Naive thymus-derived CD8-positive, alpha-beta T cell (primary cell): ENCODE results near the gene LMBR1L. TPM values are rescaled to one million over a fixed set of nuclear protein-coding genes. Genes with fewer than 3 reads are reported as not detected.

Source experiments
- ATAC-seq, 2 donors: fragments of 150-1000 bp; cut with Tn5 transposase in 1 of 2; sonication (Bioruptor Pico), chemical (Tn5 transposase) in 1 of 2; 1 replicate in 1 of 2; 2 replicates in 1 of 2; pipeline ENCODE4 v1.10.0; 2021; ENCODE audit warnings: mild to moderate bottlenecking in 2 of 2, moderate library complexity in 2 of 2
- POLR2A ChIA-PET: fragments of 350-600 bp; sonication (Branson Sonifier 250); formaldehyde crosslinking; loops from one replicate; lab custom pipeline; 2021; ENCODE audit warnings: antibody characterized with exemption; lab: Charles Lee
- DNase-seq, 10 donors: peaks; one replicate each; pipeline versions ENCODE4 v3.0.0 to v3.0.0-alpha.2; 2020 to 2022
- H3K27ac Mint-ChIP-seq, 10 donors: one replicate each; pipeline ENCODE4 v1.8.0; 2020 to 2022; ENCODE audit warnings: mild to moderate bottlenecking in 10 of 10, mixed read lengths in 10 of 10, moderate library complexity in 4 of 10, inconsistent platforms in 1 of 10
- H3K27me3 Mint-ChIP-seq, 5 donors: one replicate each; pipeline ENCODE4 v1.8.0; 2021 to 2022; ENCODE audit warnings: mixed read lengths in 5 of 5
- H3K36me3 Mint-ChIP-seq, 3 donors: one replicate each; pipeline ENCODE4 v1.8.0; 2020 to 2022; ENCODE audit warnings: mixed read lengths in 3 of 3, mild to moderate bottlenecking in 2 of 3, inconsistent platforms in 1 of 3
- H3K4me1 Mint-ChIP-seq, 4 donors: one replicate each; pipeline ENCODE4 v1.8.0; 2021 to 2022; ENCODE audit warnings: mixed read lengths in 4 of 4
- H3K4me3 Mint-ChIP-seq, 10 donors: one replicate each; pipeline ENCODE4 v1.8.0; 2020 to 2022; ENCODE audit warnings: mild to moderate bottlenecking in 10 of 10, mixed read lengths in 10 of 10, moderate library complexity in 6 of 10, inconsistent platforms in 1 of 10
- H3K9me3 Mint-ChIP-seq, 9 donors: one replicate each; pipeline ENCODE4 v1.8.0; 2020 to 2022; ENCODE audit warnings: mixed read lengths in 9 of 9, mild to moderate bottlenecking in 3 of 9, inconsistent platforms in 1 of 9, moderate library complexity in 1 of 9
- polyA plus RNA-seq, 3 donors: library from polyadenylated mRNA; unstranded; fragments of 300-500 nt; fragmentation: Illumina TruSeq; gene quantifications; one replicate each; pipeline ENCODE4 v1.2.3, GENCODE V29; 2021
- total RNA-seq, 8 experiments: library from RNA in 2 of 8; stranded (reverse) in 2 of 8; gene quantifications; one replicate each; pipeline ENCODE4 v1.2.3 and lab custom pipeline; 2021 to 2026

Gene LMBR1L
- total and polyA plus RNA-seq, 5 experiments from 2014 or later: 34.0 to 270 (median 45.8) TPM

DNA sequence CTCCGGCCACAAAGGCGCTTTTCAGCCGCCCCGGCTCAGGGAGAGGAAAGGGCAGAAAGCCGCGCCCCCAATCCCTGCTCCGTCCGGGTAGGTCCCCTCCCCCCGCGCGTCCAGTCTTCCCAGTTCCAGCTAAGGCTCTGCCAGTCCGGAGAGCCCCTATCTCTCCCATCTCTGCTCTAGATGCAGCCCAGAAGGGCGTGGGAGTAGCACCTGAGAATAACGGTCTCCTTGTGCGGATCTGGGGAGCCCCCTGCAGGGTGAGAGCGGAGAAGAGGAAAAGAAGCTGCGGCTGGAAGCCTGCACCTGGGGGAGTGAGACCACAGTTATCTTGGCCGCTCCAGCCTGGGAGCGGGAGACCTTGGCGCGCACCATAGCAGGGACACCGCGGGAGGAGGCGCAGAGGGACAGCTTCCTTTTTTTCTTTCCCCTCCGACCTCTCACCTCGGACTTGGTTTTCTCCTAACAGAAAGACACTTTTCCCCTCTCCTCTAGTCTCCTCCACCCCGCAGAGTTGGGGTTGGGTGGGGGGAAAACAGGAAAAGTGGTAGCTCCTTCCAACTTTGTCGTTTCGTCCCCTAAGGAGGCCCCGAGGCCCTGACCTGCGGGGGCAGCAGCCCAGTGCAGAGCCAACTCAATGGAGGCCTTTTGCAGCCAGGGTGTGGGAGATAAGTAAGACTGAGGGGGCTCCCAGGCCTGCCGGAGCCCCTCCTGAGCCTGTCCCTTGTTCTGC, 18.4 kb downstream of the LMBR1L start:
- ATAC-seq (peak; percentile 41 to 47), DNase-seq (peak in 9 of 10 donors; percentile 31 to 76 (median 49))
- POLR2A ChIA-PET: interaction anchor here (0.7 to 5.2 kb wide), 7 partner anchors 11 to 113 kb away, joined by 3 to 27 read pairs (median 6); partner anchors contain the start of genes LMBR1L, TUBA1A and TUBA1B
- peaks cover 0 to 2% (median 0%) of the 10 kb centered on the region in 9 donors for H3K9me3 Mint-ChIP-seq
- H3K27ac Mint-ChIP-seq: peak overlapping the region in 2 of 10 donors; percentile 40 to 65
- H3K27me3 Mint-ChIP-seq: peaks cover 22 to 70% (median 48%) of the 10 kb centered on the region in 5 donors
- H3K36me3 Mint-ChIP-seq: peaks cover 0 to 20% (median 4%) of the 10 kb centered on the region in 3 donors
- H3K4me3 Mint-ChIP-seq: peak overlapping the region in 9 of 10 donors; percentile 35 to 75 (median 58)
- H3K4me1 Mint-ChIP-seq: peaks cover 24 to 69% (median 58%) of the 10 kb centered on the region in 4 donors

DNA sequence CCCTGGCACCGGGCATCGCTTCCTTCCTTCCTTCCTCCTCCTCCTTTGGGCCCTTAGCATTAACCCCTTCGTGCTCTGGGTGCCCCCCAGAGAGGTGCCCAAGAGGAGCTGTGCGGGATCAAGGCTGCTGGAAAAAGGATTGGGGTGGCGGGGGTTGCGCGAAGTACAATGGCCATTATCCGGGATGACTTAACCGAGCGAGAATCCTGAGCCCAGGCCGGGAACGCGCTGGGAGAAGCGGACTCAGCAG, 18.9 kb downstream of the LMBR1L start:
- POLR2A ChIA-PET: interaction anchor here (1.0 to 5.2 kb wide), 6 partner anchors 10 to 112 kb away, joined by 3 to 27 read pairs (median 7); partner anchors contain the start of genes LMBR1L, TUBA1A and TUBA1B
- no peak overlapping the region for H3K27ac Mint-ChIP-seq
- H3K36me3 Mint-ChIP-seq: peaks cover 0 to 18% (median 4%) of the 10 kb centered on the region in 3 donors
- no peak for ATAC-seq
- H3K9me3 Mint-ChIP-seq: peaks cover 0 to 2% (median 0%) of the 10 kb centered on the region in 9 donors
- peak overlapping the region in 4 of 10 donors; percentile 41 to 82 (median 60) for H3K4me3 Mint-ChIP-seq
- H3K4me1 Mint-ChIP-seq: peaks cover 24 to 69% (median 58%) of the 10 kb centered on the region in 4 donors
- no peak for DNase-seq
- H3K27me3 Mint-ChIP-seq: peaks cover 22 to 70% (median 50%) of the 10 kb centered on the region in 5 donors

DNA sequence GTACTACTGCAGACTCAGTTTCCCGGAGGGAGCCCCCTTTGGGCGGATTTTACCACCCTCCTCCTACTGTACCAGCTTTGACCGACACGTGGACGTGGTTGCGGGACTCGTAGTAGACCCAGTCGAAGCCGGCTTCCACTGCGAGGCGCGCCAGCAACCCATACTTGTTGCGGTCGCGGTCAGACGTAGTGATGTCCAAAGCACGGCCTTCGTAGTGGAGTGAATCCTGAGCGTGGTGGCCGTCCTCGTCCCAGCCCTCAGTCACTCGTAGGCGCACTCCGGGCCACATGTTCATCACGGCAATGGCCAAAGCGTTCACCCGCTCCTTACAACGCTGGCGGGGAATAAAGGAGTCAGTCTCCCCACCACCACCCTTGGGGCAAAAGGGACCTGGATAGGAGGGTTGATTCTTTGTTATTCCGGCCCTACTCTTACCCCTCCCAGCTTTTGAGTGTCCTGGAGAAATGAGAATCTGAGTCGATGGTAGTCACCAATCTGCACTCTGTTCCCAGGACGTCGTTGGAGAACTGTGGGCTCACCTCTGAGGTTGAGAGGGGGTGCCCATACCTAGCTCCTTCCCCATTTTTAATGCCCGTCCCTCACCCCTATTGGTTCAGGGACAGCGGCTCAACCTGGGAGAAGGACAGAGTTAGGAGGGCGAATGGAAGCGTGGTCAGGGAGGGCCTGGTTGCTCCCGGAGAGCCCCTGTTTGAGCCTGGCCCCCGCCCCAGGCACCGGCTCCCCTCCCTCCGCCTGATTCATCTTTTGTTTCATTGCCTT, 19.4 kb downstream of the LMBR1L start:
- peaks cover 24 to 69% (median 58%) of the 10 kb centered on the region in 4 donors for H3K4me1 Mint-ChIP-seq
- peaks cover 22 to 70% (median 53%) of the 10 kb centered on the region in 5 donors for H3K27me3 Mint-ChIP-seq
- peaks cover 0 to 14% (median 4%) of the 10 kb centered on the region in 3 donors for H3K36me3 Mint-ChIP-seq
- ATAC-seq: no peak
- H3K27ac Mint-ChIP-seq: no peak overlapping the region
- peaks cover 0 to 2% (median 0%) of the 10 kb centered on the region in 9 donors for H3K9me3 Mint-ChIP-seq
- H3K4me3 Mint-ChIP-seq: peak overlapping the region; percentile 8 to 89 (median 56)
- DNase-seq: no peak
- POLR2A ChIA-PET: interaction anchor here (2.3 to 5.2 kb wide), 3 partner anchors 19 to 40 kb away, joined by 8 to 27 read pairs (median 23); partner anchors contain the start of genes LMBR1L and TUBA1B

DNA sequence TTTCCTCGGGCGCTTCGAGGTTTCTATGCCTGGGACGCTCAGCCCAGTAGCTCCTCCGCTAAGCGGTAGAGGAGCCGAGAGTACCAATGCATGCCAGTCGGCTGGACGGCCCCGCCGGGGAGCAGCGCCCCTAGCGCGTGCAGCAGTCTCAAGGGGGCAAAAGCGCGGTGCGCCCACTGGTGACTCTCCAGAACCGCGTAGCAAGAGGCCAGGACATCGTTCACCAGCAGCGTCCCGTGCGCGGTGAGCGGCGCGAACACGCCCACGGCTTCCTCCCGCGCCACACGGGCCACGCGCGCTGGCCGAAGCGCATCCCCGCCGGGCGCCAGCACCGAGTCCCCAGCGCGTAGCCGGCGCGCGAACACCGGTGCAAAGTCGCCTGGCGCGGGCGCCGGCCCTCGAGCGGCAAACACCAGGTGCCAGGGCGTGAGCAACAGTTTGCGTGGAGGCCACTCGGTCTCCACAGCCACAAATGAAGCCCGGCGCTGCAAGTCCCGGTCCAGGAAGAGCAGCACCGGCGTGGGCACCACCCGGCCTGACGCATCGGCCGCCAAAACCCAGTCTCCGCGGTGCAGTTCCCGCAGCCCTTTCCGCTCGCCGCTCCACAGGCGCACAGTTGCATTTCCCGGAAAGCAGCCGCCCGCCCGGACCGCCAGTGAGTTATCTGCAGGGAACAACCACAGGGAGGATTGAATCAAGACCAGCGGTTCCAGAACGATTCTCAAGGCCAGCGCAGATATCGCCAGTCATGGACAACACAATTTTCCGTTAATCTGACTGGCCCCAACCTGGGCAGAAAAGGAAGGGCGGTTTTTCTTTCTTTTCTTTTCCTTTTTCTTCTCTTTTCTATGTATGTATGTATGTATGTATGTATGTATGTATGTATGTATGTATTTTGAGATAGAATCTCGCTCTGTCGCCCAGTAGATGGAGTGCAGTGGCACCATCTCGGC, 20.6 kb downstream of the LMBR1L start:
- POLR2A ChIA-PET: interaction anchor here (0.5 to 5.2 kb wide), 3 partner anchors 8 to 41 kb away, joined by 3 to 27 read pairs (median 20); partner anchors contain the start of gene TUBA1B
- peaks cover 22 to 64% (median 48%) of the 10 kb centered on the region in 5 donors for H3K27me3 Mint-ChIP-seq
- no peak overlapping the region for H3K27ac Mint-ChIP-seq
- peaks cover 0 to 2% (median 0%) of the 10 kb centered on the region in 9 donors for H3K9me3 Mint-ChIP-seq
- H3K4me1 Mint-ChIP-seq: peaks cover 21 to 63% (median 55%) of the 10 kb centered on the region in 4 donors
- ATAC-seq: peak; percentile 22 to 31
- H3K36me3 Mint-ChIP-seq: peaks cover 0 to 3% (median 0%) of the 10 kb centered on the region in 3 donors
- peak overlapping the region; percentile 62 to 89 (median 80) for H3K4me3 Mint-ChIP-seq
- peak in 1 of 10 donors; percentile 22 for DNase-seq

DNA sequence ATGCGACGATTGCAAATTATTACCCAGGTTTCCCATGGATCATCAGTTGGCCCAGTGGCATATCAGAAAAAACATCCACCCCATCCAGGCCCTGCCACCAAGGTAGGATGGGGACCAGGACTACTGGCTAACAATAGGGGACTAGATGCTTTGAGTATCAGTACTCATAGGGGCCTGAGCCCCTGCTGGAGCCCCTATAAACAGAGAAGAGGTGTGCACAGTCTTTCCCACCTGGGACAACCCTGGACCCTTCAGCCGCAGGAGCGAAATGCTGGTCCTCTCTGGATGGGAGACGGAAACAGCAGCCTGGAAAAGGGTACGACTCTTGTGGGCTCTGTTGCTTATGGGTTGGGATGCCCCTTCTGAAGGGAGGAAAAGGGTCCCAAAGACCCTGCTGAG, 21.7 kb downstream of the LMBR1L start:
- peaks cover 22 to 57% (median 43%) of the 10 kb centered on the region in 5 donors for H3K27me3 Mint-ChIP-seq
- H3K4me3 Mint-ChIP-seq: peak overlapping the region in 2 of 10 donors; percentile 22 to 41
- H3K36me3 Mint-ChIP-seq: no peaks in the 10 kb centered on the region
- peaks cover 15 to 52% (median 47%) of the 10 kb centered on the region in 4 donors for H3K4me1 Mint-ChIP-seq
- peak overlapping the region in 1 of 10 donors; percentile 47 for H3K27ac Mint-ChIP-seq
- DNase-seq: no peak
- ATAC-seq: no peak
- peaks cover 0 to 2% (median 0%) of the 10 kb centered on the region in 9 donors for H3K9me3 Mint-ChIP-seq
- POLR2A ChIA-PET: interaction anchor here (1.1 to 2.9 kb wide), 7 partner anchors 9 to 146 kb away, joined by 5 to 20 read pairs (median 9); partner anchors contain the start of genes LMBR1L, RHEBL1 and TUBA1B

DNA sequence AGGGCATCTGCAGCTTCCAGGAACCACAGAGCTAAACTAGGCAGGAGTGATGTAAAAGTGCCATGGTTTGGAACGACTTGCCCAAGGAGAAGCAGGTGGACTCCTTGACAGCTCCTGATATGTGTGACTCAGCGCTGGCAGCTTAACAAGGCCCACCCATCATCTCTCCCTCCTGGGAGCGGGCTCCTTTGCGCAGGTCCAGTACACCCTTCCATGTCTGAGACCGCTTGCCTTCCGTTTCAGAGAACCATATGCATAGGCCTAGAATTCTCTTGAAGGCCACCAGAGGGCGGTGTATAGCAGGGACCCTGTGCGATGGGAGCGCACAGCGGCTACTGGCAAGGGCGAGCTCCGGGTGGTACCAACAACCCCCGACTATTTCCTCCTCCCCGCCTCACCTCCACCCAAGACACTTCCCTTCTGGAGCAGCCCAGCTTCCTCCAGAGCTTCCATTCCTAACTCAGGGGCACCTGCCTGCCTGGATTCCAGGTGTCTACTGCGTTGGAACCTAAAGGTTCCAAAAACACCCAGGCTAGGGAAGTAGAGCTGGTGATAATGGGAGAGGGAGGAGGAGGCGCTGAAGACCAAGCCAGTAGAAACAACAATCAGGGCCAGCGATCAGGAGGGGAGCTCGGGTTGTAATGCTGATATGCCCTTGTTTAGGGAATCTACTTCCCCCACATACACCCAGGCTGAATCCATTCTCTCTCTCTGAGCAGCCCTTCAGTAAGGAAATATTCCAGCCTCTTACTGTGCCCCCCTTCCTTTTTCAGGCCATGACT, 22.3 kb downstream of the LMBR1L start:
- H3K36me3 Mint-ChIP-seq: no peaks in the 10 kb centered on the region
- H3K9me3 Mint-ChIP-seq: peaks cover 0 to 2% (median 0%) of the 10 kb centered on the region in 9 donors
- peaks cover 16 to 52% (median 37%) of the 10 kb centered on the region in 5 donors for H3K27me3 Mint-ChIP-seq
- peaks cover 10 to 46% (median 41%) of the 10 kb centered on the region in 4 donors for H3K4me1 Mint-ChIP-seq
- peak; percentile 86 to 87 for ATAC-seq
- peak; percentile 52 to 83 (median 68) for DNase-seq
- peak overlapping the region in 3 of 10 donors; percentile 39 to 47 (median 41) for H3K27ac Mint-ChIP-seq
- POLR2A ChIA-PET: interaction anchor here (1.0 to 2.9 kb wide), 9 partner anchors 9 to 147 kb away, joined by 3 to 20 read pairs (median 9); partner anchors contain the start of genes LMBR1L, RHEBL1 and TUBA1B
- H3K4me3 Mint-ChIP-seq: peak overlapping the region in 8 of 10 donors; percentile 8 to 71 (median 50)

DNA sequence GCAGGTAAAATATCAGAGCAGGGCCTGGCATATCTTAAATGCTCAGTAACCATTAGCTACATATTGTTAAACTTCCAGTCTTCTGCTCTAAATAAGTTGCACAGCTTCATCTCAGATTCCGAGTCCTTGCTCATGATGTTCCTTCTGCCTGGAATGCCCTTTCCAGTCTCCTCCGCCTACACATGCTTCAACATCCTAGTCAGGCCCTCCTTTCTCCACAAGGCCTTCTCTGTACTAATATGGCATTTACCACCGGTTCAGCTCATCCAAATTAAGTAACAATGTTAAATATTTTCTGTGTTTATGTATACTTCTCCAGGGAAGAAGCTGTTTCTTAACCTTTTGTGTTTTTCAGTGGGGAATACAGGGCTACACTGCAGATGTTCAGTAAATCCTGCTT, 24.5 kb downstream of the LMBR1L start:
- Mint-ChIP-seq H3K27ac (no peak overlapping the region), H3K36me3 (no peaks in the 10 kb centered on the region), H3K4me1 (peaks cover 9 to 30% (median 26%) of the 10 kb centered on the region in 4 donors), H3K4me3 (no peak overlapping the region), H3K9me3 (peaks cover 0 to 2% (median 0%) of the 10 kb centered on the region in 9 donors), H3K27me3 (peaks cover 11 to 35% (median 22%) of the 10 kb centered on the region in 5 donors)
- no peak for ATAC-seq
- DNase-seq: no peak
- POLR2A ChIA-PET: interaction anchor here (0.6 to 1.5 kb wide), 2 partner anchors 19 to 102 kb away, joined by 3 to 4 read pairs; no protein-coding TSS in a partner anchor

DNA sequence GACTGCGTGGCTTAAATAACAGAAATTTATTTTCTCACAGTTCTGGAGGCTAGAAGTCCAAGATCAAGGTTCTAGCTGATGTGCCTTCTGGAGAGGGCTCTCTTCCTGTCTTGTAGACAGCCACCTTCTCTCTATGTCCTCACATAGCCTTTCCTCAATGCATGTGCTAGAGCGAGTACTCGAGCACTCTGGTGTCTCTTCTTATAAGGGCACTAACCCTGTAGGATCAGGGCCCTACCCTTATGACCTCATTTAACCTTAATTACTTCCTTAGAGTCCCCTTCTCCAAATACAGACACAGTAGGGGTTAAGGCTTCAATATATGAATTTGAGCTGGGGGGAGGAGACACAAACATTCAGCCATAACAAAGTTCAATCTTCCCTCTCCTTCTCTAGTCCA, 26.2 kb downstream of the LMBR1L start:
- Mint-ChIP-seq H3K36me3 (no peaks in the 10 kb centered on the region), H3K4me3 (no peak overlapping the region), H3K4me1 (peaks cover 4 to 16% (median 12%) of the 10 kb centered on the region in 4 donors), H3K27ac (no peak overlapping the region), H3K9me3 (no peaks in the 10 kb centered on the region), H3K27me3 (peaks cover 4 to 24% (median 13%) of the 10 kb centered on the region in 5 donors)
- DNase-seq: no peak
- ATAC-seq: no peak
- POLR2A ChIA-PET: no interaction called here

DNA sequence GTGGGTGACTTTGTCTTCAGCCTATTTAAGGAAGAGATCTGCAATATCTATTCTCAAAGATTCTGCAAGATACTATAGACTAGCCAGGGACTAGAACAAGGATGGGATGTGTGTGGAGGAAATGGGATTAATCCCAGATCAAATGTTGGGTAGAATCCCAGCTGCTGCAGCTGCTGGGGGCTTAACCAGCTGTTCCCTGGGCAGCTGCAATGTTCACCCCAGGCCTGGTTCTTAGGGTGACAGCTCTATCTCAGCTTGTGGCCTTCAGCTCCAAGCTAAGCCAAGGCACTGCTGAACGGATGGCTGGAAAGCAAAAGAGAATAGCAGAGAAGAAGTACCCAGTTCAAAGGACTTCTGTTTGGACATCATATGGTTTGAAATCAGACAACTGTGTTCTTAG, 30.9 kb downstream of the LMBR1L start:
- Mint-ChIP-seq H3K36me3 (no peaks in the 10 kb centered on the region), H3K9me3 (no peaks in the 10 kb centered on the region), H3K4me1 (no peaks in the 10 kb centered on the region), H3K4me3 (no peak overlapping the region), H3K27ac (no peak overlapping the region), H3K27me3 (peaks cover 0 to 10% (median 0%) of the 10 kb centered on the region in 5 donors)
- POLR2A ChIA-PET: interaction anchor here (1.1 kb wide), 1 partner anchor 10 kb away, joined by 5 read pairs; the partner anchor contains the start of gene RHEBL1
- DNase-seq: no peak
- ATAC-seq: no peak

DNA sequence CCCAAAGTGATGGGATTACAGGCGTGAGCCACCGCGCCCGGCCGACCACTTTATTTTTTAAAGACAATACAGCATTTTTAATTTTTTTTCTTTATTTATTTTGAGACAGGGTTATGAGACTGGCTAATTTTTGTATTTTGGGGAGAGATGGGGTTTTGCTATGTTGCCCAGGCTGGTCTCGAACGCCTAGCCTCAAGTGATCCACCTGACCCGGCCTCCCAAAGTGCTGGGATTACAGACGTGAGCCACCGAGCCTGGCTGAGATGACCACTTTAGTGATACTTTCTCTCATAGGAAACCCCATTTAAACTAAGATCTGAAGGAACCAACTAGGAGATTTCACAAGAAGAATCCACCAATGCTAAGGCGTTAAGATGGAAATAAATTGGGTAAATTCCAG, 39.7 kb downstream of the LMBR1L start:
- peak overlapping the region in 2 of 10 donors; percentile 39 to 92 for H3K27ac Mint-ChIP-seq
- peaks cover 10 to 20% (median 18%) of the 10 kb centered on the region in 4 donors for H3K4me1 Mint-ChIP-seq
- POLR2A ChIA-PET: interaction anchor here (1.3 to 1.9 kb wide), 4 partner anchors 9 to 219 kb away, joined by 4 to 20 read pairs (median 6); partner anchors contain the start of genes DDX23 and KMT2D
- ATAC-seq (no peak), DNase-seq (no peak)
- H3K4me3 Mint-ChIP-seq: peak overlapping the region in 3 of 10 donors; percentile 7 to 93 (median 19)
- no peaks in the 10 kb centered on the region for H3K9me3 Mint-ChIP-seq
- no peaks in the 10 kb centered on the region for H3K36me3 Mint-ChIP-seq
- H3K27me3 Mint-ChIP-seq: no peaks in the 10 kb centered on the region
